CD4-positive, alpha-beta T cell (primary cell): ENCODE data around the gene PTPRM. TPM values are rescaled to one million over a fixed set of nuclear protein-coding genes. Genes with fewer than 3 reads are reported as not detected.

ENCODE experiments used
- ATAC-seq: fragments of 200-7000 bp; cut with Tn5 transposase; one replicate; pipeline ENCODE4 v1.10.0; 2022; ENCODE audit warnings: mild to moderate bottlenecking; ENCODE audit not compliant: poor library complexity
- CTCF ChIA-PET: fragments of 350-600 bp; sonication (Branson Sonifier 250); formaldehyde crosslinking; loops from one replicate; lab custom pipeline; 2021; ENCODE audit warnings: antibody characterized with exemption, inconsistent platforms; lab: Charles Lee
- POLR2A ChIA-PET: fragments of 350-600 bp; sonication (Branson Sonifier 250); formaldehyde crosslinking; loops from one replicate; lab custom pipeline; 2021; ENCODE audit warnings: antibody characterized with exemption, inconsistent platforms; lab: Charles Lee
- DNase-seq, 14 experiments: peaks; one replicate each; pipeline ENCODE4 v3.0.0-alpha.2; 2013 to 2020; ENCODE audit warnings: mixed read lengths in 2 of 14
- H3K27ac ChIP-seq, 2 donors: one replicate each; pipeline versions ENCODE4 v1.5.1 to v1.7.0; 2013; ENCODE audit warnings: low read length in 2 of 2, low read depth in 1 of 2, mild to moderate bottlenecking in 1 of 2
- H3K27me3 ChIP-seq, 2 experiments: 1 replicate in 1 of 2; 2 replicates in 1 of 2; pipeline versions ENCODE4 v1.6.1 to v1.7.0; 2013; ENCODE audit warnings: low read length in 2 of 2, control low read depth in 1 of 2, mild to moderate bottlenecking in 1 of 2, moderate library complexity in 1 of 2; ENCODE audit not compliant: insufficient read depth in 2 of 2, control insufficient read depth in 1 of 2
- H3K36me3 ChIP-seq: one replicate; pipeline ENCODE4 v1.6.1; 2013; ENCODE audit warnings: low read length, control low read depth; ENCODE audit not compliant: insufficient read depth
- H3K4me1 ChIP-seq: one replicate; pipeline ENCODE4 v1.6.1; 2013; ENCODE audit warnings: low read length, control low read depth; ENCODE audit not compliant: insufficient read depth
- H3K4me3 ChIP-seq: one replicate; pipeline ENCODE4 v1.5.1; 2013; ENCODE audit warnings: mild to moderate bottlenecking, low read length, moderate library complexity
- H3K9me3 ChIP-seq, 2 experiments: 1 replicate in 1 of 2; 2 replicates in 1 of 2; pipeline versions ENCODE4 v1.6.1 to v1.7.0; 2013; ENCODE audit warnings: low read length in 2 of 2, mild to moderate bottlenecking in 2 of 2, control low read depth in 1 of 2, moderate library complexity in 1 of 2; ENCODE audit not compliant: control insufficient read depth in 1 of 2, insufficient read depth in 1 of 2
- H3K27ac Mint-ChIP-seq: one replicate; pipeline ENCODE4 v1.8.0; 2020; ENCODE audit warnings: mixed read lengths
- H3K27me3 Mint-ChIP-seq: one replicate; pipeline ENCODE4 v1.8.0; 2021; ENCODE audit warnings: mixed read lengths
- H3K36me3 Mint-ChIP-seq: one replicate; pipeline ENCODE4 v1.8.0; 2021; ENCODE audit warnings: low read depth, mixed read lengths
- H3K4me1 Mint-ChIP-seq: one replicate; pipeline ENCODE4 v1.8.0; 2021; ENCODE audit warnings: low read depth, mixed read lengths
- H3K4me3 Mint-ChIP-seq: one replicate; pipeline ENCODE4 v1.8.0; 2020; ENCODE audit warnings: mild to moderate bottlenecking, mixed read lengths
- H3K9me3 Mint-ChIP-seq: one replicate; pipeline ENCODE4 v1.8.0; 2020; ENCODE audit warnings: mixed read lengths
- CTCF ChIP-seq: fragments of 200-600 bp; IDR thresholded peaks from one replicate; pipeline ENCODE4 v1.8.0; 2022; ENCODE audit warnings: antibody characterized with exemption, mild to moderate bottlenecking
- intact Hi-C, 2 experiments: fragments of 100-400 bp; cut with DNase I in 1 of 2; cut with micrococcal nuclease in 1 of 2; formaldehyde crosslinking; loops; one replicate each; pipeline versions ENCODE4 v1.15.1 to v1.9.0; 2023 to 2025; cut with DNase I, micrococcal nuclease
- total RNA-seq, 174 experiments: library from RNA in 2 of 174; stranded (reverse) in 2 of 174; gene quantifications; one replicate each; pipeline ENCODE4 v1.2.3 and lab custom pipeline; 2021 to 2026

The PTPRM gene
- total RNA-seq, 2 experiments from 2014 or later = 21.7 to 21.9 TPM

- ATAC-seq = no peak
- POLR2A ChIA-PET = no interaction called here
- H3K4me1 Mint-ChIP-seq = peaks cover 23% of the 10 kb centered on the region
- intact Hi-C loops = no loop called here
- CTCF ChIA-PET = no interaction called here
- Histone ChIP-seq H3K9me3 (no peaks in the 10 kb centered on the region), H3K4me1 (no peaks in the 10 kb centered on the region), H3K36me3 (no peaks in the 10 kb centered on the region), H3K27ac (no peak overlapping the region), H3K4me3 (no peak overlapping the region), H3K27me3 (no peaks in the 10 kb centered on the region)
- TF ChIP-seq CTCF = no peak
- DNase-seq = no peak
- H3K9me3 Mint-ChIP-seq = no peaks in the 10 kb centered on the region
- H3K36me3 Mint-ChIP-seq = no peaks in the 10 kb centered on the region
- H3K27ac Mint-ChIP-seq = peak overlapping the region; percentile 66
- H3K27me3 Mint-ChIP-seq = no peaks in the 10 kb centered on the region
- H3K4me3 Mint-ChIP-seq = no peak overlapping the region
Measured at GRCh38 chr18:8045160-8045883, 478.2 kb downstream of the PTPRM start.

- no peaks in the 10 kb centered on the region for H3K9me3 Mint-ChIP-seq
- no peak for TF ChIP-seq CTCF
- no peak overlapping the region for H3K4me3 Mint-ChIP-seq
- POLR2A ChIA-PET = no interaction called here
- Histone ChIP-seq H3K27ac (no peak overlapping the region), H3K9me3 (no peaks in the 10 kb centered on the region), H3K36me3 (no peaks in the 10 kb centered on the region), H3K27me3 (no peaks in the 10 kb centered on the region), H3K4me1 (no peaks in the 10 kb centered on the region), H3K4me3 (no peak overlapping the region)
- ATAC-seq (peak; percentile 83), DNase-seq (peak in 6 of 14 experiments; percentile 7 to 57 (median 34))
- peak overlapping the region; percentile 66 for H3K27ac Mint-ChIP-seq
- H3K4me1 Mint-ChIP-seq = peaks cover 29% of the 10 kb centered on the region
- no peaks in the 10 kb centered on the region for H3K27me3 Mint-ChIP-seq
- intact Hi-C loops = no loop called here
- H3K36me3 Mint-ChIP-seq = no peaks in the 10 kb centered on the region
- CTCF ChIA-PET = no interaction called here
Measured at GRCh38 chr18:8045884-8046281, 478.8 kb downstream of the PTPRM start.

GRCh38 chr18:8046441-8046840, 479.3 kb downstream of the PTPRM start:
- Histone ChIP-seq H3K36me3 (no peaks in the 10 kb centered on the region), H3K4me3 (no peak overlapping the region), H3K27ac (no peak overlapping the region), H3K27me3 (no peaks in the 10 kb centered on the region), H3K9me3 (no peaks in the 10 kb centered on the region), H3K4me1 (no peaks in the 10 kb centered on the region)
- Mint-ChIP-seq H3K9me3 (no peaks in the 10 kb centered on the region), H3K4me1 (peaks cover 34% of the 10 kb centered on the region), H3K27me3 (no peaks in the 10 kb centered on the region), H3K27ac (peak overlapping the region; percentile 66), H3K36me3 (no peaks in the 10 kb centered on the region), H3K4me3 (no peak overlapping the region)
- no peak for ATAC-seq
- TF ChIP-seq CTCF = no peak
- ChIA-PET POLR2A (no interaction called here), CTCF (no interaction called here)
- intact Hi-C loops = no loop called here
- no peak for DNase-seq
